Activated gamma-delta T cell treated with anti-CD3 and anti-CD28 coated beads, Interleukin-2, amount 50 U/mL, for 16 hours (primary cell): Measurements from ENCODE around the gene SLC22A4.

Source experiments
- DNase-seq: peaks from one replicate; pipeline ENCODE4 v3.0.0-alpha.2; 2020; ENCODE audit warnings: low read depth

SLC22A4 gene

DNA sequence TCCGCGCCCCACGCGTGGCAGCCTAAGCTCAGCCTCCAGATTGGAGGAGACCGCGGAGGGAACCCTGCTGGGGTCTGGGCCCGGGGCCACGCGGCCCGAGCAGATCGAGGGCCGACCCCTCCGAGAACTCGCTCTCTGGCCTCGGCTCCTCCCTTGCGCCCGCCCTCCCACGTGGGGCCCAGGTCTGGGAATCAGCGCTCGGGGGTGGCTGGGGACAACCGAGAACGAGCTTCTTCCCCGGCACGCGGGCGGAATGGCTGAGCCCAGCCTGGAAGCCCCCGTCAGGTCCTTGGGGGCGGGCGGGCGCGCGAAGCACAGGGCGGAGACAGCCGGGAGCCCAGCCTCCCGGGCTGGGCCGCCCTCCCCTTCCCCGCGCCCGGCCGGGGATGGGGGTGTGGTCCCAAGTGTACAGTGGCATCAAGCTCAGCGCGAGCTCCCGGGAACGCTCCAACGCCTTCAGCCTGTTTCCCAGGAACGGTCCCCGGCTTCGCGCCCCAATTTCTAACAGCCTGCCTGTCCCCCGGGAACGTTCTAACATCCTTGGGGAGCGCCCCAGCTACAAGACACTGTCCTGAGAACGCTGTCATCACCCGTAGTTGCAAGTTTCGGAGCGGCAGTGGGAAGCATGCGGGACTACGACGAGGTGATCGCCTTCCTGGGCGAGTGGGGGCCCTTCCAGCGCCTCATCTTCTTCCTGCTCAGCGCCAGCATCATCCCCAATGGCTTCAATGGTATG is at the start of gene SLC22A4:
TSS of gene SLC22A4 (plus strand) at position 403 of the 736 bp plus-strand sequence. CDS start at position 626, 223 bp downstream.
- peak; percentile 68 for DNase-seq

GRCh38 chr5:132245593-132245992 is 48.6 kb upstream of the SLC22A4 start:
- no peak for DNase-seq

GRCh38 chr5:132246806-132247205 is 47.4 kb upstream of the SLC22A4 start:
- DNase-seq = no peak

DNA sequence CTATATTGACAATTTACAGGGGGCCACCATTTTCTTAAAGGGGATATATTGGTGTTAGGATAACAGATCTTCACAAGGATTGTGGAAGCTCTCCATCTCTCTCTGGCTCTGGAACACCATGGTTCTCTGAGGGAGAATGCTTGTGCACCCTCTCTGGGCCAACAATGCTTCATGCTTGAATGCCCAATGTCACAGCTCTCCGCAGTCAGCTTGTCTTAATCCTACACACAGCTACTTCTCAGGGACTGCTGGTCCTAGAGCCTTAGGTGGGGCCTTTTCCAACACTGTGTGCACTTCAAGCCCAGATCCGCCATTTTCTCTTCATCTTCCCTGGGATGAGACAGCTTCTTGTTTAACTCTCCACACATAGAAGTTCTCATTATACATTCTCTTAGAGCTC is 43.6 kb upstream of the SLC22A4 start:
- no peak for DNase-seq

DNA sequence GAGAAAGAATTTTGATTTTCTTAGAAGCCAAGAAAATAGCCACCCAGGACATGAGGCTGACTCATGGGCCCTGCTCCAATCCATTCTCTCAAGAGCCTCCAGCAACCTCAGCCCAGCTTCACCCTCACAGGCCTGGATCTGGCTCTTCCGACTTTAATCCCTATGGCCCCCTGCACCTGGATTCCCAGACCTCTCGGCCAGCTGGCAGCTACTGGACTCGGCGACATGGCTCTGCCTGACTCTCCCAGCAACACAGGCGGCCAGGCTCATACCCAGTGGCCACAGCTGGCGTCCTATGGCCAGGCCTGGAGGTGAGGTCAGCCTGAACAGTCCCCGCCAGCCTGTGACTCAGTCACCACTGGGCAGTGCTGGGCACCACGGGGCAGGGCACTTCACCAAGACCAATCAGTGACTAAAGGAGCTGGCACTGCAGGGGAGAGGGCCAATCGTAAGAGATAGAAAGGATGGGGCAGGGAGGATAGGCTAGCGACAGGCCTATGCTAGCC is 42.9 kb upstream of the SLC22A4 start:
- no peak for DNase-seq

DNA sequence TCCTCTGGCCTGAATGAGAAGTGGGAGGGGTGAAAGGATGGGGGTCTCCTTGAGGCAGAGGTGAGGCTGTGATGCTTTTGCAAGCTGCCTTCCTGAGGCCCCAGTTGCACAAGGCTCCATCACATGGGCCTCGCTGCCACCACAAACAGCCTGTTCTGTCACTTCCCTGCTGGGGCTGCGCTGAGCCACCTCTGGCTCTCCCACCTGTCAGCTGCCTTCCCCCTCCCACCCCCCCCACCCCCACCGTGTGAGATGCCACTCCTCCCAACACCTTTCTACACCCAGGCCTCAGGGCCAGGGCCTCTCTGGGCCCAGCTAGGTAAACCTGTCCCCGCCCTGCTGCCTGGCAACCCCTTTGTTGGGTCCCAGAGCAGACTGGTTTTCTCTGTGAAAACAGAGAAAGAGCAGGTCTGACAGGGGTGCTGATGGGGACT is 41.2 kb upstream of the SLC22A4 start:
- DNase-seq = no peak

DNA sequence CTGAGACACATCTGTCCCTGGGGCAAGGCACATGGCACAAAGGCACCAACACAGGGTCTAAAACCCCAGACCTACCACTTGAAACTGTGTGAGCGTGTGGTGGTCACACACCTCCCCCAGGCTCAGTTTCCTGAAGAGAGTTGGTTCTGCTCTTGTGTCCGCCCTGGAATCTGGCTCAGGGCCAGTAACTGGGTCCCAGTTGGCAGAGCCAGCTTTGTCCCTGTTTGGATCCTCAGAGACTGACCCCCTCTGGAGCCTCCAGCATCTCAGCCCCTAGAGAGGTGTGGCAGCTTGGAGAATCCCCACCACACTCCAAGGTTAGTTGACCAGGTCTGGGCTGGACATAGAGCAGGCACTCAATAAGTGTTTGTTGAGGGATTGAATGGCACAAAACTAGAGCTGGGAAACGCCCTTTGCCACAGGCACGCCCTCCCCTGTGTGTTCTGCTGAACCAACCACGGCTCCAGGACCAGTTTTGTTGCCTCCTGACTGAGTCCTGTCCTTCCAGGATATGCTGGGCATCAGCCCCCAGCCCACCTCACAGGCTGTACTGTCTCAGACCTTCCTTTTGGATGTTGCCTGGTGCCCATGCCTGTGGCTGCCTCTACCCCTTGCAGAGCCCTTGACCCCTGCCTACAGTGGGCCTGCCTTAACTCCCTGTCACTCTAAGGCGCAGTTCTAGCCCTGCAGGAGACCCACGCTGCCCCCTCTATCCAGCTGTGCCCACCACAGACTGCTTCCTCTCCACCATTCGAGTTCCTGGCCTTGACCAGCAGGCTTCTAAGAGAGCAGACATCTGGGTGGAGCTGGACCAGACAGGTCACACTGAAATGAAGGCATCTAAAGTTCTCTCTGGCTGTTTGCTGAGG is 40.5 kb upstream of the SLC22A4 start:
- DNase-seq = no peak

DNA sequence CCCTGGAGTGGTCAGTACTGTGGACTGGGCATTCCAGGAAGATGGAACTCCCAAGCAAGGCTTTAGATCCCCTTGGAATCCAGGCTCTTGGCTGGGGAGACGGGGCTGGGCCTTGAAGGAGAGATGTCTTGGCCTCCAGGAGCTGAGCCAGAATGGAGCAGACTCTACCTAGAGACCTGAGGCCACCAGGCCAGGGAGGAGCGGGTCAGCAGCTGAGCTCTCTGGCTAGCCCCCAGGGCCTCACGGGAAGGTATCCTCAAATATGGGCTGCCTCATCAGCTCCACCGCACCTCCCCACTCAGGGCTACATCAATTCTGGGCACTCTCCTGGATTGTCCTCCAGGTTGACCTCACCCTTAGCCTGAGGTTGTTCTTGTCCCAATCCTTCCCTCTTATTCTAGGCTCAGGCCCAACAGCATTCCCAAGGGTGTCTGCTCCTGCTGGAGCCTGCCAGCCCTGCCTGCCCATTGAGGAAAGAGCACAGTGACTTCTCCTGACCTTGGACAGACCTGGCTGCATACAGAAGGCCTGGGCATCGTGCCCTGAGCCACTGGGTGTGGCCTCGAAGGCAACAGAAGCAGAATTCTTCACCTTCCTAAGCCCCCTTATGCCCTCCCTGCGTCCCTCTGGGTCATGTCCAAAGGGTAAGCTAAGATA is 39.7 kb upstream of the SLC22A4 start:
- no peak for DNase-seq

- no peak for DNase-seq
Observed at GRCh38 chr5:132256086-132256782, 38.0 kb upstream of the SLC22A4 start.

DNA sequence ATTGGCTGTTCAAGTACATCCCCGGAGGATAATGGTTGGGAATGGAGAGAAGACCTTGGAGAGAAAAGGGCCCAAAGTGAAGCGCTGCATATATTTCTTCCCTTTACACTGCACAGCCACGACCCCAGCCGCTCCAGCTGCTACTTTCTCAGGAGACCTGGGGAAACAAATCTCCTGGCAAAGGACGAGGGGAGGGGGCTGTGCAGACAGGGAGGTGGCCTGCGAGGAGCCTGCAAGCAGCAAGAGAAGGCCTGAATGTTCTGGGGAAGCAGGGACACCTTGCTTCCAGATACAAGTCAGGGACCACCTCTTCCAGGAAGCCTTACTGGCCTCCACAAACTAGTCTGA is 37.4 kb upstream of the SLC22A4 start:
- DNase-seq = no peak

GRCh38 chr5:132257131-132258101 is 36.8 kb upstream of the SLC22A4 start, which contains the start of gene PDLIM4:
PDLIM4 (plus strand) TSS chr5:132257696; CDS start chr5:132257735, 39 bp downstream.
- no peak for DNase-seq

- DNase-seq = no peak
Observed at GRCh38 chr5:132258102-132259068, 35.8 kb upstream of the SLC22A4 start.

DNA sequence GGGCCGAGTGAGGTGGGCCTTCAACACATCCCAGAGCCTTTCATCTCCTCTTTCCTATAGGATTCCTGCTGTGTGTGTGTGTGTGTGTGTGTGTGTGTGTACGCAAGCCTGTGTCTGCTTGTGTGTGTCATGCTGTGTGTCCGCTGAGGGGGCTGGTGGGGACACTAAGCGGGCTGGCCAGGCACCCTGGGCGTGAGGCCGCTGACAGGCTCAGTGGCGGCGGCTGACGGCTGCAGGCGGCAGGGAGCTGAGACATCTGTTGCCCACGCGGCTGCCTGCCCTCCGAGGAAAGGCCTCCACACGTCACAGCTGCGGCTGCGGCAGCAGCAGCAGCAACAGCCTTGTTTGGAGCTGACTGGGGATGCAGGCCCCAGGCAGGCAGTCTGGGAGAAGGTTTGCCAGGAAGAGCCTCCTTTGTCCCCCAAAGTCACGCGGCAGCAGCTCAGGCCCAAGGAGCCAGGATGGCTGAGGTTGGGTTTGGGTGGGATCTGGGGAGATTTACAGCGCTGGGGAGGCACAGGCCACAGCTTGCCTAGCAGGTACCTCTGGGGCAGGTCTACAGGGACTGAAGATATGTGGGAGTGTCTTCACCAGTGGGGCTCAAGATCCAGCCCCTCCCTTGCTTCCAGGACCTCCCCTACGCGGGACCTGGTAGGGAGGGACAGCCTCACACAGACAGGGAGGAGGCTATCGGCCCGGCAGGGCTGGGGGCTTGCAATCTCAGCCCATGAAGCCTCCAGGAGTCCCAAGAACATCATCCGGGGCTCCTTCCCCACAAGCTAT is 34.9 kb upstream of the SLC22A4 start:
- DNase-seq = no peak

- DNase-seq = no peak
Observed at GRCh38 chr5:132260051-132260450, 34.1 kb upstream of the SLC22A4 start.

DNA sequence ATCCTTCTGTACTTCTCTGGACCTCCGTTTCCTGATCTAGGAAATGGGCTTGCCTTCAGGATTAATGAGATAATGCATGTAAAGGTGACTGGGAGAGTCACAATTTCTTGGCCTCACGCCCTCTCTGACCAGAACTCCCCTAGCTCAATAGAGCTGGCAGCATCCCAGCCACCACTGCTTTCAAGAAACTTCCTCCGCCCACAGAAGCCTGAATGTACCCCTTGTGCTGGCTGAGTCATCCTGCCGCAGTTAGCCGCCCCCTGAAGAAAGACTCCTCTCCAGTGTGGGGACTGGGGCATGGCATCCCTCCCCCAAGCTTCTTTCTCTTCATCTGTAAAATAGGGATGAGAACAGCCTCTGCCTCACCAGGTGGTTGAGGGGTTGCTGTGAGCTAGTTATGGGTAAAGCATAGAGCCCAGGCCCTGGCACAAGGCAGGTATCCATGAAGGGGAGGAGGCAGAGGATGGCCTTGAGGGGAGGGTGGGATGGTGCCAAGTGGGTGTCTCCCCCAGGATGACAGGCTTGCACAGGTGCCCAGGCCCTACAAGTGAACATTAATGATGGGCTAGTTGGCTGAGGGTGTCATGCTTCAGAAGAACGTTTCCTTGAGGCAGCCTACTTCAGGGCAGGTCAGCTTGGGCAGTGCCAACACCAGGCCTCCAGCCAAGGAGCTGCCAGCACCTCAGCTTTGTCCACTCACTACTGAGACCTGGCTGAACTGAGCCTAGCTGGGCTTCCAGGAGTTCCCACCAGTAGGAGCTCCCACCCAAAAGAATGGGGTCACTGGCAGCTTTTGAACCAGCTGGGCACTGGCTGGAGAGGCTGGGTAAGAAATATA is 33.3 kb upstream of the SLC22A4 start:
- peak; percentile 47 for DNase-seq

DNA sequence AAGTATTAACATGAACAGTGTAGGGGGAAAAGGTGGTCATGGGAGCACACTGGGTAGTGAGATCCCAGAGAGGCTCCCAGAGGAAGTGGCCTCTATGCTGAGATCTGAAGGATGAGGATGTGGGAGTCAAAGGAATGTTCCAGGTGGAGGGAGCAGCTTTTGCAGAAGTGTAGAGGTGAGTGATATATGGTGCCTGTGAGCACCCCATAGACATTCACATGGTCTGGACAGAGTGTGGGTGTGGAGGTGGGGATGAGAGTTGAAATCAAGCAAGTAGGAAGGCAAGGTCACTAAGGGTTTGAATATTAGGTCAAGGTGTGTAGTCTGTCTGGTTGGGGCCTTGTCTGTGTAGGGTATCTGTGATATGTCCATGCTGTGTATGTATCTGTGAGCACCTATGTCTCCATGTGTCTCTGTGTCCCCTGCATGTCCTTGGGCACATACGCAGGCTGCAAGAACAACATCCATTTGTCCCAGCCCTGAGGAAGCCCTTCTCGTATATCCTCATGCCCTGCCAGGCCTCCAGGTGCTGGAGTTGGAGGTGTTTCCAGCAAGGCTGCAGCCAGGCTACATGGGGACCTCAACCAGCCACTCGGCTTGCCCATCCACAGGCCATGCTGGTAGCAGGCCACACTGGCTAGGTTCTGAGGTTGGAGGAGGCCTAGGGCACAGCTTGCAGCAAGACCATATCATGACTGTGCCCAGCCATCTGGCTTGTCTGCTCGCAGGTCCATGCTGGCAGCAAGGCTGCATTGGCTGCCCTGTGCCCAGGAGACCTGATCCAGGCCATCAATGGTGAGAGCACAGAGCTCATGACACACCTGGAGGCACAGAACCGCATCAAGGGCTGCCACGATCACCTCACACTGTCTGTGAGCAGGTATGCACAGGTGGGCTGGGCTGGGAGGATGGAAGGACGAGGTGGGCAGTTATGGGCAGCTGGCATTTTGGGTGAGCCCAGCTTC is 32.0 kb upstream of the SLC22A4 start:
- DNase-seq = no peak
